DND-41 (cell line): ENCODE measurements around the gene TYW1.

ENCODE experiments used
- ATAC-seq: fragments of 200-7000 bp; cut with Tn5 transposase; 3 replicates; pipeline ENCODE4 v1.9.1; 2021; ENCODE audit warnings: low read depth; ENCODE audit not compliant: insufficient read depth
- DNase-seq: peaks from one replicate; pipeline ENCODE4 v3.0.0-alpha.2; 2020
- H2AFZ ChIP-seq: 2 replicates; pipeline ENCODE4 v1.6.0; 2012; ENCODE audit warnings: low read depth, low read length
- H3K27ac ChIP-seq: 2 replicates; pipeline ENCODE4 v1.5.1; 2012; ENCODE audit warnings: low read length, inconsistent platforms
- H3K27me3 ChIP-seq: fragments of 200-600 bp; sonication (generic); 2 replicates; pipeline ENCODE4 v1.6.0; 2012; ENCODE audit warnings: low read length, mild to moderate bottlenecking, inconsistent platforms; ENCODE audit not compliant: insufficient read depth, poor library complexity
- H3K36me3 ChIP-seq: 2 replicates; pipeline ENCODE4 v1.5.1; 2012; ENCODE audit warnings: low read length, inconsistent platforms; ENCODE audit not compliant: insufficient read depth
- H3K4me1 ChIP-seq: 2 replicates; pipeline ENCODE4 v1.5.1; 2012; ENCODE audit warnings: mild to moderate bottlenecking, low read length; ENCODE audit not compliant: insufficient read depth
- H3K4me2 ChIP-seq: 2 replicates; pipeline ENCODE4 v1.6.0; 2012; ENCODE audit warnings: mild to moderate bottlenecking, moderate library complexity, low read length, inconsistent platforms; ENCODE audit not compliant: insufficient read depth
- H3K4me3 ChIP-seq, 2 experiments: fragments of 200-600 bp in 1 of 2; shearing (Covaris generic) in 1 of 2; 2 replicates each; pipeline ENCODE4 v1.5.1; 2012 to 2016; ENCODE audit warnings: inconsistent platforms in 2 of 2, low read length in 2 of 2, mild to moderate bottlenecking in 2 of 2, low read depth in 1 of 2, moderate library complexity in 1 of 2
- H3K79me2 ChIP-seq: 2 replicates; pipeline ENCODE4 v1.6.0; 2012; ENCODE audit warnings: low read length, inconsistent platforms; ENCODE audit not compliant: insufficient read depth
- H3K9ac ChIP-seq: 2 replicates; pipeline ENCODE4 v1.6.0; 2012; ENCODE audit warnings: low read depth, mild to moderate bottlenecking, inconsistent platforms, low read length, moderate library complexity
- H3K9me3 ChIP-seq: 2 replicates; pipeline ENCODE4 v1.5.1; 2012; ENCODE audit warnings: low read length, moderate library complexity, mild to moderate bottlenecking, inconsistent platforms; ENCODE audit not compliant: insufficient read depth, severe bottlenecking
- H4K20me1 ChIP-seq: 2 replicates; pipeline ENCODE4 v1.6.0; 2012; ENCODE audit warnings: low read length; ENCODE audit not compliant: insufficient read depth
- CTCF ChIP-seq: IDR thresholded peaks from 2 replicates; pipeline ENCODE4 v1.5.1; 2012; ENCODE audit warnings: borderline replicate concordance, low read length, moderate library complexity, mild to moderate bottlenecking; ENCODE audit not compliant: poor library complexity, severe bottlenecking; ENCODE audit errors: extremely low read depth
- EZH2 ChIP-seq: IDR thresholded peaks from 3 replicates; pipeline ENCODE4 v1.6.1; 2012; ENCODE audit warnings: borderline replicate concordance, low read depth, mild to moderate bottlenecking, moderate library complexity, low read length, inconsistent platforms; ENCODE audit not compliant: severe bottlenecking

The TYW1 gene

GRCh38 chr7:66958538-66959350 is 37.9 kb upstream of the TYW1 start:
- H3K27me3 ChIP-seq = no peaks in the 10 kb centered on the region
- no peaks in the 10 kb centered on the region for H3K9me3 ChIP-seq
- no peak overlapping the region for H3K4me2 ChIP-seq
- 0 out of 2 replicates have a peak, but pooled peaks cover 4% of the 10 kb centered on the region for H4K20me1 ChIP-seq
- H2AFZ ChIP-seq = no peak overlapping the region
- H3K4me1 ChIP-seq = no peaks in the 10 kb centered on the region
- H3K79me2 ChIP-seq = no peaks in the 10 kb centered on the region
- DNase-seq (no peak), ATAC-seq (no peak)
- no peak overlapping the region for H3K4me3 ChIP-seq
- H3K9ac ChIP-seq = no peak overlapping the region
- H3K36me3 ChIP-seq = peaks cover 47% of the 10 kb centered on the region
- H3K27ac ChIP-seq = no peak overlapping the region
- TF ChIP-seq CTCF (no peak), EZH2 (no peak)

GRCh38 chr7:66960192-66960591 is 36.4 kb upstream of the TYW1 start:
- no peak overlapping the region for H3K9ac ChIP-seq
- no peaks in the 10 kb centered on the region for H3K79me2 ChIP-seq
- DNase-seq (no peak), ATAC-seq (no peak)
- no peak overlapping the region for H3K4me2 ChIP-seq
- H3K27me3 ChIP-seq = no peaks in the 10 kb centered on the region
- no peak overlapping the region for H2AFZ ChIP-seq
- no peaks in the 10 kb centered on the region for H3K9me3 ChIP-seq
- 0 out of 2 replicates have a peak, but pooled peaks cover 4% of the 10 kb centered on the region for H4K20me1 ChIP-seq
- TF ChIP-seq EZH2 (no peak), CTCF (no peak)
- no peaks in the 10 kb centered on the region for H3K4me1 ChIP-seq
- no peak overlapping the region for H3K27ac ChIP-seq
- H3K4me3 ChIP-seq = no peak overlapping the region
- H3K36me3 ChIP-seq = peaks cover 37% of the 10 kb centered on the region

GRCh38 chr7:66961096-66961495 is 35.5 kb upstream of the TYW1 start:
- Histone ChIP-seq H3K27me3 (no peaks in the 10 kb centered on the region), H3K4me2 (no peak overlapping the region), H3K79me2 (no peaks in the 10 kb centered on the region), H3K4me3 (no peak overlapping the region), H3K4me1 (no peaks in the 10 kb centered on the region), H3K9me3 (no peaks in the 10 kb centered on the region), H4K20me1 (0 out of 2 replicates have a peak, but pooled peaks cover 4% of the 10 kb centered on the region), H3K9ac (no peak overlapping the region), H3K27ac (no peak overlapping the region), H3K36me3 (peaks cover 28% of the 10 kb centered on the region), H2AFZ (no peak overlapping the region)
- TF ChIP-seq EZH2 = no peak
- no peak for TF ChIP-seq CTCF
- DNase-seq = no peak
- peak; percentile 32; the same call in 1 of the 3 replicates for ATAC-seq
